GM21526 (cell line): ENCODE results near the gene GTPBP6.
A peak's percentile ranks its signal among the peaks of the same experiment; 100 is the strongest.
"Not testable (repeated sequence)": the region's sequence is repeated elsewhere in the genome, so short reads cannot be mapped to it uniquely, and the experiment has no call there.

Experiments
- ATAC-seq: cut with Tn5 transposase; IDR thresholded peaks from one replicate; pipeline ENCODE4 v1.9.1; 2021; ENCODE audit warnings: moderate library complexity; ENCODE audit not compliant: unreplicated experiment, low FRiP score

Gene GTPBP6

DNA sequence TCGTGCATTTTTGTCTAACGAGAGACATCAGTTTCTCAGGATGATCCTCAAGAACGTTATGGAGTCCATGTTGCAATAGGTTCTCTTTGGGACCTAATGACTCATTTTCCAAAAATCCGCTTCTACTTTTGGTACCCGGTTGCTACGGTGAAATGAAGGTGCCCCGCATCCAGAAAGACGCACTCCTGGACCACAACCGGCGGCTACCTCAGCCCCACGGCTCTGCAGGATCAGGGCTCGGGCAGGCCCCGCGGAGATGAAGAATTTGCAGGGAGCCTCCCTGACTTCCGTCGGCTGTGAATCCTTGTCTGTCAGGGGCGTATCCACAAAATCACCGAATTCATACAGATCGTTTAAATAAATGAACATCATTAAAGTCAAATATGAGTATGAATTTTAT, 15.6 kb downstream of the GTPBP6 start:
- no peak for ATAC-seq

GRCh38 chrX:300334-300733, 18.3 kb downstream of the GTPBP6 start:
- ATAC-seq = no peak

DNA sequence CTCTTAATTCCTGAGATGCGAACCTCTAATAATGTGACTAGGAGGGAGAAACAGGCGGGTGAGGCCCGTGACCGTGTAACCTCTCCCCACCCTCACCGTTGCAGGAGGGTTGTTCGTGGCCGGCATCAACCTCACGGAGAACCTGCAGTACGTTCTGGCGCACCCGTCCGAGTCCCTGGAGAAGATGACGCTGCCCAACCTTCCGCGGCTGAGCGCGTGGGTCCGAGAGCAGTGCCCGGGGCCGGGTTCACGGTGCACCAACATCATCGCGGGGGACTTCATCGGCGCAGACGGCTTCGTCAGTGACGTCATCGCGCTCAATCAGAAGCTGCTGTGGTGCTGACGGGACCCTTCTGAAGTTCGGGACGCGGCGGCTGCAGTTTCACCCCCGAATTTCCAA, 19.6 kb downstream of the GTPBP6 start:
- no peak for ATAC-seq

GRCh38 chrX:295136-295535, 23.5 kb downstream of the GTPBP6 start:
- no peak for ATAC-seq

GRCh38 chrX:292900-293897, 25.4 kb downstream of the GTPBP6 start:
- ATAC-seq = no peak

DNA sequence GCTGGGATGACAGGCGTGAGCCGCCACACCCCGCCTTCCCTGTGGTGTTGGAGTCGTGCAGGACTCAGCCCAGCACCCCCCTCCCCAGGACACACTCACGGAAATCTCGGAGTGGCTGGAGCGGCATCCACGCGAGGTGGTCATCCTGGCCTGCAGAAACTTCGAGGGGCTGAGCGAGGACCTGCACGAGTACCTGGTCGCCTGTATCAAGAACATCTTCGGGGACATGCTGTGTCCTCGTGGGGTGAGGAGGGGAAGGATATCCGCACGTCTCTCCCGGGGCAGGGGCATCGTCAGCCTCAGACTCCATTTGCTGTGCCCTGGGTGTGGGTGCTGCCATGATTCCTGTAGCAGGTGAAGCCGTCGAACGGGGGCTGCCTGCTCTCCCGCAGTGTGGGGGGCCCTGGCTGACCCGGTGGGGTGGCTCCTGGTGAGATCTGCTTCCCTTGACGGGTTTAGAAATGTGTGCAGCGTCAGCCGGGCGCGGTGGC, 27.1 kb downstream of the GTPBP6 start:
- ATAC-seq = no peak

DNA sequence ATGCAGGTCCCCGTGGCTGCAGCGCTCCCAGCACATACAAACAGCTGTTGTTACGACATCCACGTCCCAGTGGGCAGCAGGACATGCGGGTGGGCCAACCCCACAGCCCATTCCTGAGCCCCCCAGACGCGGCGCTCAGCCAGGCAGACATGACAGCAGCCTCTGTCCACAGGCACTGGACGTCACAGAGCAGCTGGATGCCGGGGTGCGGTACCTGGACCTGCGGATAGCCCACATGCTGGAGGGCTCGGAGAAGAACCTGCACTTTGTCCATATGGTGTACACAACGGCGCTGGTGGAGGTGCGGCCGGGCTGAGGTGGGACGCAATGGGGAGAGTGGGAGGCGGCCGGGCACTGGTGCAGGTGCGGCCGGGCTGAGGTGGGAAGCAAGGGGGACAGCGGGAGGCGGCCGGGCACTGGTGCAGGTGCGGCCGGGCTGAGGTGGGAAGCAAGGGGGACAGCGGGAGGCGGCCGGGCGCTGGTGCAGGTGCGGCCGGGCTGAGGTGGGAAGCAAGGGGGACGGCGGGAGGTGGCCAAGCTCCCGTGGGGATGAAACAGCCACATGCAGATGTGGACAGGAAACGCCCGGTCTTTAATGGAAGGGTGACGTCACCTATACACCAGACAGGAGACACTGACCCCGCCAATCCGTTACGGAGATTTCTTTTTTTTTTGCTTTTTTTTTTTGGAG, 28.0 kb downstream of the GTPBP6 start:
- ATAC-seq = no peak

GRCh38 chrX:288561-288991, 30.0 kb downstream of the GTPBP6 start:
- no peak for ATAC-seq

DNA sequence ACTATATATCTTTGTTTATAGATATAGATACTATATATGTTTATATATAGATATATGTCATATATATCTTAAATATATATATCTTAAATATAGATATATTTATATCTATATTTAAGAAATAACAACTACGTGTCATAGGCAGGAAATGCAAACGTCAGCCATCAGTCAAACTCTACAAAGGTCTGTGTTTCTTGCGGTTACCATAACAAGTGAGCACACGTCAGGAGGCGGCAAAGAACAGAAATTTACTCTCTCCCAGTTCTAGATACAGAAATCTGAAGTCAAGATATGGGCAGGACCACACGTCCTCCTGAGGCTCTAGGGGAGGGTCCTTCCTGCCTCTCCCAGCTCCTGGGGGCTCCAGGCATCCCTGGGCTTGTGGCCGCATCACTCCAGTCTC, 30.9 kb downstream of the GTPBP6 start:
- ATAC-seq = no peak

DNA sequence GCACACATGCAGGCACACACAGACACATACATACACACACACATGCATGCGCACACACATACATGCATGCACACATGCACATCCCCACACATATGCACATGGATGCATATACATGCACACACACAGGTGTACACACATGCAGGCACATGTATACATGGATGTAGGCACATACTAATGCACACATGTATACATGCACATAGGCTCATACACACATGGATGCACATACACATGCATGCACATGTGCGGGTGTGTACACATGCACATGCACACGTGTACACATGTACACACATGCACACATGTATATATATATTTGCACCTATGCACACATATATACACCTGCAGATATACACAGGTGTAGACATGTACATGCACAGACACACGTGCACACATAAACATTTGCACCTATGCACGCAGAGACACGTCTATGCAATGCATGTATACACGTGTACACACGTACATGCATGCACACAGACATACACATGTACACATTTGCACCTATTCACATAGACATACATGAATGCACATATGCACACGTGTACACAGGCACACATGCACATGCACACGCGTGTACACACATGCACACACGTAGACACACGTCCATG, 33.4 kb downstream of the GTPBP6 start:
- ATAC-seq = no peak

GRCh38 chrX:283115-283845, 35.3 kb downstream of the GTPBP6 start:
- ATAC-seq = peak; percentile 99

- ATAC-seq = not testable (repeated sequence)
These were observed 36.5 kb downstream of the GTPBP6 start for GRCh38 chrX:282000-282681.

DNA sequence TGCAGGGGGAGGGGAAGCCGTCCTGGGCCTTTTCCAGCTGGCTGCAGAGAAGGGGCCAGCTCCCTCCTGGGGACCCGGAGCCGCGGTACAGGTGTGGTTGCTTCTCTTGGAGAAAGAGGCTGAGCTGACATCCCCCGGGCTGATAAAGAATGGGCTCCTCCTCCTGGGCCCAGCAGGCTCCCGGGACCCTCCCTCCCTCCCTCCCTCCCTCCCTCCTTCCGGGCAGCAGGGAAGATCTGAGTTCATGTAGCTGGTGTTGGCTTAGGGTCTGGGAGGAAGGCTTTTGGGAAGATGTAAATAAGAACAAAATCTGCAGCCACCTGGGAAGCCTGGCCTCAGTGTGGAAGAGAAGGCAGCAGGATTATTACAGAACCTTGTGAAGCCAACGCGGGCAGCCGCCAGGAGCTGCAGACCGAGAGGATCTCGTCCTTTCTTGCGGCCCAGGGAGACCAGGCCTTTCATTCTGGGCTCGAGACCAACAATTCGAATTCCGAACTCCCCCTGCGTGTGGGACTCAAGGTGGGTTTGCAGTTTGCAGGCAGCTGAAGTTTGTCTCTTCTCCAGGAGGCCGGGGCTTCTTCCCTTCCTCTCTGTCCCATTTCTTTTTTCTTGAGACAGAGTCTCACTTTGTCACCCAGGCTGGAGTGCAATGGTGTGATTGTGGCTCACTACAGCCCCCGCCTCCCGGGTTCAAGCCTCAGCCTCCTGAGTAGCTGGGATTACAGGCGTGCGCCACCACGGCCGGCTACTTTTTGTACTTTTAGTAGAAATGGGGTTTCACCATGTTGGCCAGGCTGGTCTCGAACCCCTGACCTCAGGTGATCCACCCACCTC, 37.2 kb downstream of the GTPBP6 start, which contains the start of gene PLCXD1:
Gene PLCXD1, plus strand, starts transcription at position 216 of the 834 bp plus-strand sequence. CDS start 2,807 bp downstream, outside the sequence.
- no peak for ATAC-seq

GRCh38 chrX:280722-281121, 37.9 kb downstream of the GTPBP6 start:
- not testable (repeated sequence) for ATAC-seq

- ATAC-seq = not testable (repeated sequence)
These were observed 38.6 kb downstream of the GTPBP6 start for GRCh38 chrX:279757-280604.

- ATAC-seq = no peak
These were observed 41.9 kb downstream of the GTPBP6 start for GRCh38 chrX:276581-277201.

DNA sequence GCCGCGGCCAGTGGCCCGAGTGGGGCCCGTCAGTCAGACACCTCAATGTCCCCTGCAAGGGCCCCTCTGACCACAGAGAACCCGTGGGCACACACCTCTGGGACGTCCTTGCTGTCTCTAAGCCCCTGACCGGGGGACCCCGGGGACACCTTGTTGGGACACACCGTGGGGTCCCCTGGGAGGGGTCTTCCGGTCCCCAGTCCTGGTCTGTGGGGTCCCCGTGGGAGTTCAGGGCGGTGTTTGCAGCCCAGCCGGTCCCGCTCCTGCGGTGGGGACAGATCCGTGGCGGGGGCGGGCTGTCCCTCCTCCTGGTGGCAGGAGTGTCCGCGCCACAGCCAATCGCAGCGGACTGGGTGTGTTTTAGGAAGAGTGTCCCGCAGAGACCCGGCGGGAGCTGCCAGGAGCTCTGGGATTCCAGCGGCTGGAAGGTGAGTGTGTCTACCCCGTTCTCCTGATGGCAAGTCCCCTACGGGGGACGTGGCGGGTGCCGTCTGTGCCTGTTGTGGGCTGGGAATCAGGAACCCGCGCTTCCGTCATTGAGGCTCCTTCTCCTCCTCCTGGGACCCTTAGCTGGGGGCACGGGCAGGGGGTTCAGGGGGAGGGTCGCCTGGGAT, 42.5 kb downstream of the GTPBP6 start:
- ATAC-seq = no peak
